HAP-1 (cell line): ENCODE results near the gene TNFRSF18.

Experiments
- DNase-seq, 2 experiments: peaks; one replicate each; pipeline ENCODE4 v3.0.0-alpha.2; 2016 to 2020; ENCODE audit warnings: low spot score in 2 of 2
- H3K27me3 ChIP-seq: fragments of 250-450 bp; sonication (Bioruptor Pico); 2 replicates; pipeline ENCODE4 v1.5.1; 2020; ENCODE audit warnings: low read depth, mild to moderate bottlenecking, moderate library complexity
- H3K36me3 ChIP-seq: fragments of 250-450 bp; sonication (Bioruptor Pico); replicated peaks from 2 replicates; pipeline ENCODE4 v1.5.1; 2020; ENCODE audit warnings: mild to moderate bottlenecking
- H3K4me1 ChIP-seq: fragments of 250-450 bp; sonication (Bioruptor Pico); 2 replicates; pipeline ENCODE4 v1.5.1; 2020; ENCODE audit warnings: mild to moderate bottlenecking
- H3K4me3 ChIP-seq: fragments of 250-450 bp; sonication (Bioruptor Pico); 2 replicates; pipeline ENCODE4 v1.5.1; 2020; ENCODE audit warnings: mild to moderate bottlenecking, moderate library complexity
- H3K9me3 ChIP-seq: fragments of 250-450 bp; sonication (Bioruptor Pico); 2 replicates; pipeline ENCODE4 v1.5.1; 2020; ENCODE audit warnings: mild to moderate bottlenecking, moderate library complexity
- in situ Hi-C: fragments of 300-500 bp; cut with MboI; formaldehyde crosslinking; loops from 3 replicates; pipeline ENCODE4 v1.14.3; 2020; ENCODE audit warnings: low sequenced_read_pairs, inconsistent platforms, mixed read lengths

The TNFRSF18 gene

DNA sequence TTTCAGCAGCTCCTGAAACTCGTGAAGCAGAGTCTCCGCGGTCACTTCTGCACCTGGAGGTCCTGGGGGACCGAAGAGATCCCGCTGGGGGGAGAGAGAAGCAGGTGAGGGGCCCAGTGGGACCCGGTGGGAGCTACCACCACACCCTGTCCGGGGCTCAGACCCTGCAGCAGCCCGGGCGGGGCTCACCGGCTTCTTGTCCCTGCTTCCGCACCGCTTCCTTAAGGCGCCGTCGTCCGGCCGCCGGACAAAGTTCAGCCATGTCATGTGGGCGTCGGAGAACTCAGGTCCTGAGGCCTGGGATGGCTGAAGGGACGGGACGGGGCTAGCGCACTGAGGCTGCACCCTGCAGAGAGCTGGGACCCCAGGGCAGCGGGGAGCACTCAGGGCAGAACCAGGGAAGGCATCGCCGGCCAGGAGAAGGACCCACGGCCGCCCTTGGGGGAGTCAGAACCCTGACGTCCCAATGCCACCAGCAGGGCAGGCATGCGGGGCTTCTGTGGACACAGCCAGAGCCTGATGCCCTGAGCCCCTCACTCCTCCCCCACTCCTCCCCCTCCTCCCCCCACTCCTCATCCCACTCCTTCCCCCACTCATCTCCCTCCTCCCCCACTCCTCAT, 37.9 kb upstream of the TNFRSF18 start:
- Histone ChIP-seq H3K36me3 (no peaks in the 10 kb centered on the region), H3K4me3 (no peak overlapping the region), H3K27me3 (no peaks in the 10 kb centered on the region), H3K4me1 (no peaks in the 10 kb centered on the region), H3K9me3 (no peaks in the 10 kb centered on the region)
- DNase-seq, result no peak
- in situ Hi-C loops, result loop anchor here (10.0 kb wide), 1 partner anchor 60 kb away; the partner anchor contains the start of genes ACAP3 and PUSL1

DNA sequence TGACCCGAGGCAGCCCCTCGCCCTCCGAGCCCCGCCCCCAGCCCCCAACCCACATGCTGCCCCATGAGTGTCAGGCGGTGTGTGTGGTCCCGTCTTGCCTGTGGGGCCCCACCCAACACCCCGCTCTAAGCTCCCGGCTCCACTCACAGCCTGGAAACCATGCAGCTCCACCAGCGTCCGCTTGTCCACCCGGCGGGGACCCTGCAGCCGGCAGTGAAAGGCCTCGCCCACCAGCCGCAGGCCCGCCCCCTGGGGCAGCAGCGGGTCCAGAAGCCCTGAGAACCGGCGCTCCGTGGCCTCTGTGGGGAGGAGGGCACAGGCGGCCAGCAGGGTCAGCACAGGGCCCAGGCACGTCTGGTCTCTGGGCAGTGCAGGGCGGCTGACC, 37.4 kb upstream of the TNFRSF18 start:
- DNase-seq, result no peak
- Histone ChIP-seq H3K27me3 (no peaks in the 10 kb centered on the region), H3K36me3 (no peaks in the 10 kb centered on the region), H3K4me3 (no peak overlapping the region), H3K9me3 (no peaks in the 10 kb centered on the region), H3K4me1 (no peaks in the 10 kb centered on the region)
- in situ Hi-C loops, result loop anchor here (10.0 kb wide), 1 partner anchor 61 kb away; the partner anchor contains the start of genes ACAP3 and PUSL1

DNA sequence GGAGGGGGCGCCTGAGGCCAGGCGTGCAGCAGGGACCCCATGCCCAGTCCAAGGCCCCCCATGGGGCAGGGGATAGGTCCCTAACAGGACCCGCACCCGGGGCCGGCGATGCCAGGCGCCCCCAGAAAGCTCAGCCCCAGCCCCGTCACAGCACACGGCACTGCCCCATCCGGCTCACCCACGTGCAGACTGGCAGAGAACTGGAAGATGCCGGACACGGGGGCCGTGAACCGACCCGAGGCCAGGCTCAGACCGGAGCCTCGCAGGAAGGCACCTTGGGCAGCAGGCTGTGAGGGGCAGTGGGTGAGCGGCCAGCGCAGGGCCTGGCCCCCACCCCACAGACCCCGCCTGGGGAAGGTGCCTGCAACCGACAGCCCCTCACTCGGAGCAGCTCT, 36.9 kb upstream of the TNFRSF18 start:
- no peaks in the 10 kb centered on the region for H3K4me1 ChIP-seq
- no peaks in the 10 kb centered on the region for H3K36me3 ChIP-seq
- in situ Hi-C loops, result loop anchor here (10.0 kb wide), 1 partner anchor 62 kb away; the partner anchor contains the start of genes ACAP3 and PUSL1
- no peaks in the 10 kb centered on the region for H3K9me3 ChIP-seq
- no peak for DNase-seq
- no peak overlapping the region for H3K4me3 ChIP-seq
- H3K27me3 ChIP-seq, result no peaks in the 10 kb centered on the region

DNA sequence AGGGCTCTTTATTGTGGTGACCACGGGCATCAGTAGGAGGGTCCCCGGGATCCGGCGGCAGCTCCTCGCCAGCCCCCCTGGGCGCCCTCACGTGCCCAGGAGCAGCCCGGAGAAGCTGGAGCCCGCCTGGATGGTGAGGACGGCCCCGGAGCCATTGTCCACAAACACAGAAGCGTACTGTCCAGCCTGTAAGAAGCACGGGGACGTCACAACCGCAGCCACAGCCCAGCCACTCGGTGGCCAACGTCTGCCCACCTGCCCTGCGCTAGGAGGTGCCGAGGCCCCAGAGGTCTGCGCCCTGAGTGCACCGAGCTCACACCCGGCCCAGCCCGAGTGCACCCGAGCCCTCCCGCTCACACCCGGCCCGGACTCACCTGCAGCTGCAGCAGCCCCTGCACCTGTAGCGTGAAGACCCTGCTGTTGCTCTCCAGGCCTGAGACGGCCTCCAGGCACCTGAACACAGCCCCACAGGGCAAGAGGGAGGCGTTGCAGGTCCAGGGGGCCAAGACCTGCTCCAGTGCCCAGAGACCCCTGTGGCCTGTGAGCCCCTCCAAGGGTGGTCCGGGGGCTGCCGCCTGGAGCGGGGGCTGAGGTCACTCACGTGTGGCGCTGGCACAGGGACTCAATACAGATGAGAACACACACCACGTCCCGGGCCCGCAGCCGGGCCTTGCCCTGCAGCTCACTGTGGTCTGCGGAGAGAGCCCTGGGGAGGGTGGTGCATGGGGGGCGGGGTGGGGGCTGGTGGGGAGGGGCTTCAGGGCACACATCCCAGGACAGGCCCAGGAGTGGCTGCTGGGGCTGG, 36.3 kb upstream of the TNFRSF18 start:
- Histone ChIP-seq H3K27me3 (no peaks in the 10 kb centered on the region), H3K9me3 (no peaks in the 10 kb centered on the region), H3K4me1 (no peaks in the 10 kb centered on the region), H3K4me3 (no peak overlapping the region), H3K36me3 (no peaks in the 10 kb centered on the region)
- in situ Hi-C loops, result loop anchor here (10.0 kb wide), 1 partner anchor 62 kb away; the partner anchor contains the start of genes ACAP3 and PUSL1
- no peak for DNase-seq

DNA sequence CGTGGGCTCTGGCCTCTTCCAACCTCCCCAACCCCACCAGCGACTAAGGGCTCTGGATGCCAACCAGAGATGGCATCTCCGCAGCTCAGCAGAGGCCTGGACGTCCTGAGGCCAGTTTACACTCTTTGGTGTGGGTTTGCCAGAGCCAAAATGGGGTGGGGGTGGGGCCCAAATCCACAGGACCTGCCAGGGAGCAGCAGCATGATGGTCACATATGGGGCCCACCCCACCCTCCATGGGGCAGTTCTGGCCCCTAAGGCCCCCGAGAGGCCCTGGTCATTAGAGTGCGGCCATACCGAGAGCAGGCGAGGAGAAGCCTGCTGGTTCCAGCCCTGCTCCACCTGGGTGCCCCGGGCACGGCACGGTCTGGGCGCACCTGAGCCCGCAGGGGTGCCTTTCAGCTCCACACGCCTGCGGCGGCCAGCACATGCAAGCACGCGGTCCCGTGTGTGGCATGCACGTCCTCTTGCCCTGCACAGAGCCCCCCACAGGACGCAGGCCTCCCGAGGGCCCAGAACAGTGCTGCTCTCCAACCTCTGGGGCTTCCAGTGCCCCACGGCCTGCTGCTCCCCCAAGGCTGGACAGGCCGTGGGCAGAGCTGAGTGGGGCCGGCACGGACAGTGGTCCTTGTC, 35.3 kb upstream of the TNFRSF18 start:
- Histone ChIP-seq H3K9me3 (no peaks in the 10 kb centered on the region), H3K4me3 (no peak overlapping the region), H3K4me1 (no peaks in the 10 kb centered on the region), H3K36me3 (no peaks in the 10 kb centered on the region), H3K27me3 (no peaks in the 10 kb centered on the region)
- in situ Hi-C loops, result loop anchor here (10.0 kb wide), 1 partner anchor 63 kb away; the partner anchor contains the start of genes ACAP3 and PUSL1
- no peak for DNase-seq

DNA sequence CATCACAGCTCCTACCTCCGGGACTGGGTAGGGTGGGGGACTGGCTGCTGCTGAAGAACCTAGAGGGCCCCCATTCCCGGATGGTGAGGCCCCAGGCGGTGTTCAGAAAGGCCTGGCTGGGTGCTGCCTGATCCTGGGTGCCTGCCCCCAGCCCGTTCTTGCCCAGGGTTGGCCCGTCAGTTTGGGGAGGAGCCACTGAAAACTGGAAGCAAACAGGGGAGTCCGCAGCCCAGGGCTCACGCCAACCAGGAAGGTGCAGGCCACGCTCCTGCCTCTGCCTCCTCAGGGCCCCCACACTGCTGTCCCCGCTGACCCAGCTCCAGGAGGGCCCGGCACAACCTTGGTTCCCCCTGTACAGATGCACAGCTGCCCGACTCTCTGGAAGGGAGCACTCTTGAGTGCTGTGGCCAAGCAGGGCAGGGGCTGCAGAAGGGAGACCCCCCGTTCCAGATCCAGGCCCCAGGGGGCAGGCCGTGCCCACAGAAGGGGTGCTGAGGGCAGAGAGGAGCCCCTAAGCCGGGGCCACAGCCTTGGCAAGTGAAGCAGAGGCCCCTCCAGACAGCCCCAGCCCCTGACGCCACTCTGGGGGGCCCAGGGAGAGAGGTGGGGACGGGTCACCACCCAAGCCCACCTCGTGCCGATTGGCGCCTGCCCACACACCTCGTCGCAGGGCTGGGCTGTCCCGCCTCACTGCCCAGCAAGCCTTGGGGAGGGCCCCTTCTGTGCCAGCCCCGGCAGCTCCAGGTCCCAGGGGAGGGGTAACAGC, 34.6 kb upstream of the TNFRSF18 start:
- H3K36me3 ChIP-seq, result no peaks in the 10 kb centered on the region
- H3K9me3 ChIP-seq, result no peaks in the 10 kb centered on the region
- H3K4me1 ChIP-seq, result no peaks in the 10 kb centered on the region
- no peaks in the 10 kb centered on the region for H3K27me3 ChIP-seq
- H3K4me3 ChIP-seq, result no peak overlapping the region
- in situ Hi-C loops, result loop anchor here (10.0 kb wide), 1 partner anchor 64 kb away; the partner anchor contains the start of genes ACAP3 and PUSL1
- no peak for DNase-seq

DNA sequence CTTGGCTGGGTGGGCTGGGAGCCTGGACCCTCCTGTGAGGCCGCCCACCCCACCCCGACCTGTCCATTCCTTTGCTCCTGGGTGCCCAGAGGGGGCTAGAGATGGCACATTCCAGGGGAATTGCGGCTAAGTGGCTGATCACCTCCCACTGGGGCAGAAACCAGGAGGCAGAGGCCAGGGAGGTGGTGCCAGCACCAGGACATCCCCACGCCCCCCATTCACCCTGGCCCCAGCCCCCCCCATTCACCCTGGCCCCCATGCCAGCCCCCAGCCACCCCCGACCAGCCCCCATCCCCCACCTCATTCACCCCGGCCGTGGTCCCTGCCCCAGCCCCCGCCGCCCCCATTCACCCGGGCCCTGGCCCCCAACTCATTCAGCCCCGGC, 33.9 kb upstream of the TNFRSF18 start:
- H3K36me3 ChIP-seq, result no peaks in the 10 kb centered on the region
- no peak for DNase-seq
- no peak overlapping the region for H3K4me3 ChIP-seq
- H3K9me3 ChIP-seq, result no peaks in the 10 kb centered on the region
- no peaks in the 10 kb centered on the region for H3K4me1 ChIP-seq
- in situ Hi-C loops, result loop anchor here (10.0 kb wide), 1 partner anchor 64 kb away; the partner anchor contains the start of genes ACAP3 and PUSL1
- no peaks in the 10 kb centered on the region for H3K27me3 ChIP-seq

DNA sequence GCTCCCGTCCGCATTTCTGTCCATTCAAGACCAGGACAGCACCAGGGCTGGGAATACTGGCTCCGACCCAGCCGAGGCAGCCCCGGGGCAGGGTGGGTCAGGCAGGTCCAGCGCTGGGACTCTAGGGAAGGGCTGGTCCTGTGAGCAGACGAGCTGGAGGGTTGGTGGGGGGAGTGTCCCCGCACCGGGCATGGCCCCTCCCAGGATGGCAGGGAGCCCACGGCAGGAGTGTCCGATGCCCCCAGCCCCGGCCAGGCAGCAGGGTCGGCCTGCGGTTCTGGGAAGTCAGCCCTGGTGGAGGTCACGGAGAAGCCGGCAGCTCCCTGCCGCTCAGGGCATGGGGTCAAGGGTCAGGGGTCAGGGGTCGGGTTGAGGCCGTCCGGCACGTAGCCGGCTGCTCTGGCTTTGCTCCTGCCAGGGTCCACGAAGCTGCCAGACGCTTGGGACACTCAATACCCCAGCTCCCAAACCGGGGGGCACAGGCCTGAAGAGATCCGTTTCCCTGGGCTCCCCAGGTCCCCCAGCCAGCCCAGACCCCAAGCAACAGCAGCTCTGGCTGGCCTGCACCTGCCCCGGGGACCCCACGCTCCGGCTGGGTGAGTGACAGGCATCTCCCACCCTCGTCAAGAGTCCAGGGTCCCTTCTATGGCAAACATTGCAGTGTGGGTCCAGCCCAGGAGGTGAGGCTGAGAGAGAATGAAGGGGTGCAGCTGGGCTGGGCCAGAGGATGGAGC, 33.4 kb upstream of the TNFRSF18 start:
- in situ Hi-C loops, result loop anchor here (10.0 kb wide), 1 partner anchor 65 kb away; the partner anchor contains the start of genes ACAP3 and PUSL1
- no peaks in the 10 kb centered on the region for H3K9me3 ChIP-seq
- H3K4me3 ChIP-seq, result no peak overlapping the region

DNA sequence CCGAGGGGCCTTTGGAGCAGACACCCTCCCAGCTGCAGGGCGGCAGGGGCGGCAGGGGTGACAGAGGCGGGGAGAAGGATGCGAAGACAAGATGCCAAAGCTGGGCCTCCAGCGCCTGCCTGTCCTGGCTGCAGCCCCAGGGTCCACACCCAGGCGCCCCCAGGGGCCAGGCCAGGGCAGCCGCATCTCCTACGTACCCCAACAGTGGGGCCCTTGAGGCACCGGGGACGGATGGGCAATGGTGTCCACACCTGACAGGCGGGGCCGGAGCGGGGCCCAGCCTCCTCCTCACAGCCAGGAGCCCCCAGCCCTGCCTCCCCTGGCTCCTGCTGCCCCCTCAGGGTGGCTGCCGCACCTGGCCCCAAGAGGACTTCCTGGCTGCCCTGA, 32.8 kb upstream of the TNFRSF18 start:
- Histone ChIP-seq H3K4me1 (no peaks in the 10 kb centered on the region), H3K27me3 (no peaks in the 10 kb centered on the region), H3K36me3 (no peaks in the 10 kb centered on the region; the same call in 1 of the 2 replicates), H3K9me3 (no peaks in the 10 kb centered on the region), H3K4me3 (no peak overlapping the region)
- in situ Hi-C loops, result no loop called here
- no peak for DNase-seq

More for the DNA sequence above, 33.4 kb upstream of the TNFRSF18 start:
- no peak for DNase-seq
- Histone ChIP-seq H3K36me3 (no peaks in the 10 kb centered on the region), H3K27me3 (no peaks in the 10 kb centered on the region), H3K4me1 (no peaks in the 10 kb centered on the region)

DNA sequence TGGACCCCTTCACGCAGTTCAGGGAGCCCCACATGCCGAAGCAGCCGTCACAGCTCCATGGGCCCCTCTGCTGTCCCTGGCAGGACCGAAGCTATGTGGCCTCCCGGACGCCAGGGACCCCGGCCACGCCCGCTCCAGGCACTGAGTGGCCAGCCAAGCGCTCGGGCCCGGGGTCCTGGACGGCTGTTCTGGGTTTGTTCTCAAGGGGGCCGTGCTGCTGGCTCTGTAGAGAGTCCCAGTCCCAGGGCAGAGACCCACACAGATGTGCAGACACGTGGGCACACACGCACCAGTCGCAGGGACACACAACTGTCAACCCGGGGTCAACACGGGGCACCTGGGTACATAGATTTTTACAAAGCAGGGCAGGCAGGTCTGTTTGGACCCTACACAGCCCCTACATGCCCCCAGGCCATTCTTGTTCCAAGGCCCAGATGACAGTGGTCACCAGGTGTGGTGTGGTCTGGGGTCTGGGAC, 32.3 kb upstream of the TNFRSF18 start:
- no peaks in the 10 kb centered on the region; the same call in 1 of the 2 replicates for H3K36me3 ChIP-seq
- no peak for DNase-seq
- H3K27me3 ChIP-seq, result no peaks in the 10 kb centered on the region
- no peaks in the 10 kb centered on the region for H3K4me1 ChIP-seq
- no peak overlapping the region for H3K4me3 ChIP-seq
- H3K9me3 ChIP-seq, result no peaks in the 10 kb centered on the region
- in situ Hi-C loops, result no loop called here

DNA sequence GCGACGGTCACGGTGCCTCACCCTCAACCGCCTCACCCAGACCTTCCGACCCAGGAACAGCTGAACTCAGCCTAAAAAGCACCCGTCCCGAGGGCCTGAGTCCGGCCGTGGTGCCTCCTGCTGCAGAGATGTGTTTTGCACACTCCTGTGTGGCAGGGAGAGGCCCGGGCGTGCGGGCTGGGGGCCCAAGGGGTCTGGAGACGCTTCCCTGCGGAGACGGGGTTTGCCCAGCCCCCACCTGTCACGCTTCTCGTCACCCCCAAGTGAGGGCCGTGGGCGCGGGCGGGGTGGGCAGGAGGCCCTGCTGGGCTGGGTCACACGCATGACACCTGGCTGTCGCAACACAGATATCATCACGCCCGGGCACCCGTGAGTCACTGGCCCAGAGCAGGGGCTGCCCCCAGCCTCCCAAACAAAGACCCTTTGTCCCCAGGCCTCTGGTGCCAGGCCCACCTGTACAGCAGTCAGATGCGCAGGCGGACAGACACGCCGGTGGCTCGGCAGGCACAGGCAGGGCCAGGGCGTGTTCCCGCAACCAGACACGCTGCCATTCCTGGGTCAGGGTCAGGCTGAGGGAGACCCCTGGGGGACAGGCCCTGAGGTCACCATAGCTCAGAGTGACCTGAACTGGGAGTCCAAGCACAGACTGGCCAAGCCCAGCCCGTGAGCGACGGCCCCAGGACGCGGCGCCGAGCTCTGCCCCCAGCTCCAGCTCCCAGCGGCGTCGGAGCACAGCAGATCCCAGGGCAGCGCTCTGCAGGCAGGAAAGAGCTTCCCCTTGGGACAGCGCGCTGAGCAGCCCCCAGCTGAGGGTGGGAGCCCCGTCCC, 31.7 kb upstream of the TNFRSF18 start:
- in situ Hi-C loops, result no loop called here
- no peak for DNase-seq
- H3K4me3 ChIP-seq, result no peak overlapping the region
- H3K27me3 ChIP-seq, result no peaks in the 10 kb centered on the region
- no peaks in the 10 kb centered on the region; the same call in 1 of the 2 replicates for H3K36me3 ChIP-seq
- no peaks in the 10 kb centered on the region for H3K4me1 ChIP-seq
- H3K9me3 ChIP-seq, result no peaks in the 10 kb centered on the region
